Ureter (tissue), 1 donor: ENCODE results near the gene CCNY. TPM values are rescaled to one million over a fixed set of nuclear protein-coding genes. Genes with fewer than 3 reads are reported as not detected.
"Not testable (repeated sequence)": the region's sequence is repeated elsewhere in the genome, so short reads cannot be mapped to it uniquely, and the experiment has no call there.

Experiments used
- DNase-seq: peaks from one replicate; pipeline ENCODE4 v3.0.0-alpha.2; 2020; ENCODE audit warnings: low spot score
- total RNA-seq: library from RNA; stranded (reverse); gene quantifications from one replicate; pipeline ENCODE4 v1.2.4, GENCODE V29; 2023
- donor health status: DM: yes; HTN: yes; CAD: no.

The CCNY gene
- total RNA-seq, 1 donor from 2014 or later: 61.5 TPM

GRCh38 chr10:35517431-35518181, 181.3 kb downstream of the CCNY start:
- no peak for DNase-seq

- DNase-seq: not testable (repeated sequence)
These were observed 181.9 kb downstream of the CCNY start for GRCh38 chr10:35518187-35518586.

- DNase-seq: no peak
These were observed 184.7 kb downstream of the CCNY start for GRCh38 chr10:35520996-35521395.

GRCh38 chr10:35523670-35524225, 187.4 kb downstream of the CCNY start:
- no peak for DNase-seq

GRCh38 chr10:35526746-35527145, 190.4 kb downstream of the CCNY start:
- DNase-seq: no peak

- no peak for DNase-seq
These were observed 195.8 kb downstream of the CCNY start for GRCh38 chr10:35532141-35532540.

- no peak for DNase-seq
These were observed 197.3 kb downstream of the CCNY start for GRCh38 chr10:35533565-35533964.

GRCh38 chr10:35535136-35535535, 198.8 kb downstream of the CCNY start:
- no peak for DNase-seq

- DNase-seq: no peak
These were observed 200.5 kb downstream of the CCNY start for GRCh38 chr10:35536789-35537188.

GRCh38 chr10:35537925-35538324, 201.6 kb downstream of the CCNY start:
- DNase-seq: not testable (repeated sequence)

- DNase-seq: no peak
These were observed 204.2 kb downstream of the CCNY start for GRCh38 chr10:35540296-35541164.

- DNase-seq: no peak
These were observed 205.4 kb downstream of the CCNY start for GRCh38 chr10:35541720-35542119.

GRCh38 chr10:35542303-35542702, 206.0 kb downstream of the CCNY start:
- no peak for DNase-seq

GRCh38 chr10:35545079-35545657, 208.9 kb downstream of the CCNY start:
- DNase-seq: no peak

GRCh38 chr10:35545878-35546590, 209.7 kb downstream of the CCNY start:
- no peak for DNase-seq

GRCh38 chr10:35546824-35547225, 210.5 kb downstream of the CCNY start:
- DNase-seq: no peak

- no peak for DNase-seq
These were observed 216.5 kb downstream of the CCNY start for GRCh38 chr10:35552650-35553342.

- DNase-seq: no peak
These were observed 217.7 kb downstream of the CCNY start for GRCh38 chr10:35554036-35554435.

GRCh38 chr10:35554461-35555056, 218.2 kb downstream of the CCNY start:
- no peak for DNase-seq
